Measurements from ENCODE around the gene CDHR3. TPM values are rescaled to one million over a fixed set of nuclear protein-coding genes. Genes with fewer than 3 reads are reported as not detected.

CDHR3 gene
- total RNA-seq, 2 experiments from 2014 or later, result 0.42 to 2.8 TPM

- no peak overlapping the region for H3K4me3 ChIP-seq (ENCODE audit: low read depth, low read length, poor library complexity, severe bottlenecking)
- intact Hi-C loops (cut with micrococcal nuclease; ENCODE audit: unreplicated experiment), result no loop called here
- H4K20me1 ChIP-seq (ENCODE audit: insufficient read depth, low read length), result no peaks in the 10 kb centered on the region
- no TSS peak for BruUV-seq (replicated peaks)
- ChIA-PET POLR2A (interaction anchor here (0.9 kb wide), 1 partner anchor 12 kb away, joined by 3 read pairs; no protein-coding TSS in a partner anchor), CTCF (ENCODE audit: unreplicated experiment) (no interaction called here)
- H2AFZ ChIP-seq (ENCODE audit: low read length), result no peak overlapping the region
- no peaks in the 10 kb centered on the region for H3K9me2 ChIP-seq (ENCODE audit: insufficient read depth, low read length)
- DNase-seq (ENCODE audit: low spot score), result no peak
- H3K4me1 ChIP-seq (ENCODE audit: insufficient read depth, low read length, poor library complexity, severe bottlenecking), result no peaks in the 10 kb centered on the region
- H3K4me2 ChIP-seq (ENCODE audit: low read length), result no peak overlapping the region
- no peaks in the 10 kb centered on the region for H3K9me3 ChIP-seq (ENCODE audit: low read length)
- TF ChIP-seq, protein P1, sequence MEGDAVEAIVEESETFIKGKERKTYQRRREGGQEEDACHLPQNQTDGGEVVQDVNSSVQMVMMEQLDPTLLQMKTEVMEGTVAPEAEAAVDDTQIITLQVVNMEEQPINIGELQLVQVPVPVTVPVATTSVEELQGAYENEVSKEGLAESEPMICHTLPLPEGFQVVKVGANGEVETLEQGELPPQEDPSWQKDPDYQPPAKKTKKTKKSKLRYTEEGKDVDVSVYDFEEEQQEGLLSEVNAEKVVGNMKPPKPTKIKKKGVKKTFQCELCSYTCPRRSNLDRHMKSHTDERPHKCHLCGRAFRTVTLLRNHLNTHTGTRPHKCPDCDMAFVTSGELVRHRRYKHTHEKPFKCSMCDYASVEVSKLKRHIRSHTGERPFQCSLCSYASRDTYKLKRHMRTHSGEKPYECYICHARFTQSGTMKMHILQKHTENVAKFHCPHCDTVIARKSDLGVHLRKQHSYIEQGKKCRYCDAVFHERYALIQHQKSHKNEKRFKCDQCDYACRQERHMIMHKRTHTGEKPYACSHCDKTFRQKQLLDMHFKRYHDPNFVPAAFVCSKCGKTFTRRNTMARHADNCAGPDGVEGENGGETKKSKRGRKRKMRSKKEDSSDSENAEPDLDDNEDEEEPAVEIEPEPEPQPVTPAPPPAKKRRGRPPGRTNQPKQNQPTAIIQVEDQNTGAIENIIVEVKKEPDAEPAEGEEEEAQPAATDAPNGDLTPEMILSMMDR (conservative IDR thresholded peaks at IDR 0.05; ENCODE audit: low read length), result no peak
- TF ChIP-seq EZH2phosphoT487 (IDR thresholded peaks at IDR 0.05; ENCODE audit: borderline replicate concordance, low read depth, low read length), result no peak
- H3K79me2 ChIP-seq (ENCODE audit: insufficient read depth, low read depth, low read length), result no peaks in the 10 kb centered on the region
- no peaks in the 10 kb centered on the region for H3K36me3 ChIP-seq (ENCODE audit: insufficient read depth, low read length)
- H3K27ac ChIP-seq (ENCODE audit: low read depth, low read length, poor library complexity, severe bottlenecking), result no peak overlapping the region
Observed at GRCh38 chr7:105976868-105977267, 13.8 kb downstream of the CDHR3 start.

DNA sequence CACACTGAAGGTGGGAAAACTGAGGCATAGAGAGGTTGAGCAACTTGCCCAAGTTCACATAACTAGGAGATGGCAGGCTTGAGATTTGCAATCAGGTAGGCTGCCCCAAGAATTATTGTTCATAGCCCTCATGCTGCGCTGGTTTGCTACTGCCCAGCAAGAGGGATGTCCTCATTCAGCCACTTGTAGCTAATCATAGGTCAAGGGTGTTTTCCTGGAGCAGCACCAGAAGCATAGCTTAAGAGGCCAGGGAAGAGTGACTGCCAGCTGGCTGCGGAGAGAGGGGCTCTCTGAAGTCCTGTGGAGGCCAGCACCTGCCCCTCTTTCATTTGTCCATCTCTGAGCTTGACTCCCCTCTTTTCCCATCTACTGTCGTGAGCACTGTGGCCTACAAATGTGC, 15.0 kb downstream of the CDHR3 start:
- intact Hi-C loops (cut with micrococcal nuclease; ENCODE audit: unreplicated experiment), result no loop called here
- Histone ChIP-seq H3K79me2 (ENCODE audit: insufficient read depth, low read depth, low read length) (no peaks in the 10 kb centered on the region), H3K4me2 (ENCODE audit: low read length) (no peak overlapping the region), H2AFZ (ENCODE audit: low read length) (no peak overlapping the region), H3K4me1 (ENCODE audit: insufficient read depth, low read length, poor library complexity, severe bottlenecking) (no peaks in the 10 kb centered on the region), H3K9me2 (ENCODE audit: insufficient read depth, low read length) (no peaks in the 10 kb centered on the region), H3K9me3 (ENCODE audit: low read length) (no peaks in the 10 kb centered on the region), H4K20me1 (ENCODE audit: insufficient read depth, low read length) (no peaks in the 10 kb centered on the region), H3K4me3 (ENCODE audit: low read depth, low read length, poor library complexity, severe bottlenecking) (no peak overlapping the region), H3K36me3 (ENCODE audit: insufficient read depth, low read length) (no peaks in the 10 kb centered on the region), H3K27ac (ENCODE audit: low read depth, low read length, poor library complexity, severe bottlenecking) (no peak overlapping the region)
- no TSS peak for BruUV-seq (replicated peaks)
- ChIA-PET CTCF (ENCODE audit: unreplicated experiment) (no interaction called here), POLR2A (interaction anchor here (0.6 kb wide), 1 partner anchor 1832 kb away, joined by 4 read pairs; no protein-coding TSS in a partner anchor)
- DNase-seq (ENCODE audit: low spot score), result no peak
- TF ChIP-seq, protein P1 (conservative IDR thresholded peaks at IDR 0.05; ENCODE audit: low read length), result no peak
- no peak for TF ChIP-seq EZH2phosphoT487 (IDR thresholded peaks at IDR 0.05; ENCODE audit: borderline replicate concordance, low read depth, low read length)

DNA sequence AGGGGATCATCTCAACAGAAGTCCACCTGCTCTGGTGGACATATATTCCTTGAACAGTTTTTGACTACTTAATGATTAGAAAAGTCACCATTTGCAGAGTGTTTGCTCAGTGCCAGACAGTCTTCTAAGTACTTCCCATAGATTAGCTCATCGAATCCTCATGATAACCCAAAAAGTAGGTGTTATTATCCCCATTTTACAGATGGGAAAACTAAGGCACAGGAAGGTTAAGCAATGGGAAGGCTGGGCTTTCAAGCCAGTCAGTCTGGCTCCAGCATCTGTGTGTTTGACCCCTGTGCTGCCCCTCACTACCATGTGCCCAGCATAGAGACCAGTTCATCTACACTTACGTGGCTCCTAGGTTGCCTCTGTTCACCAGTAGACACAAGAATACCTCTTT, 15.9 kb downstream of the CDHR3 start:
- Histone ChIP-seq H3K79me2 (ENCODE audit: insufficient read depth, low read depth, low read length) (no peaks in the 10 kb centered on the region), H3K4me3 (ENCODE audit: low read depth, low read length, poor library complexity, severe bottlenecking) (no peak overlapping the region), H4K20me1 (ENCODE audit: insufficient read depth, low read length) (no peaks in the 10 kb centered on the region), H3K27ac (ENCODE audit: low read depth, low read length, poor library complexity, severe bottlenecking) (no peak overlapping the region), H3K36me3 (ENCODE audit: insufficient read depth, low read length) (no peaks in the 10 kb centered on the region), H3K4me1 (ENCODE audit: insufficient read depth, low read length, poor library complexity, severe bottlenecking) (no peaks in the 10 kb centered on the region), H3K9me2 (ENCODE audit: insufficient read depth, low read length) (no peaks in the 10 kb centered on the region), H2AFZ (ENCODE audit: low read length) (no peak overlapping the region), H3K9me3 (ENCODE audit: low read length) (no peaks in the 10 kb centered on the region), H3K4me2 (ENCODE audit: low read length) (no peak overlapping the region)
- CTCF ChIA-PET (ENCODE audit: unreplicated experiment), result no interaction called here
- intact Hi-C loops (cut with micrococcal nuclease; ENCODE audit: unreplicated experiment), result no loop called here
- POLR2A ChIA-PET, result no interaction called here
- no TSS peak for BruUV-seq (replicated peaks)
- DNase-seq (ENCODE audit: low spot score), result no peak
- TF ChIP-seq EZH2phosphoT487 (IDR thresholded peaks at IDR 0.05; ENCODE audit: borderline replicate concordance, low read depth, low read length), result no peak
- TF ChIP-seq, protein P1 (conservative IDR thresholded peaks at IDR 0.05; ENCODE audit: low read length), result no peak

Data from OCI-LY7 (cell line).